ENCODE data around the gene UIMC1. TPM values are rescaled to one million over a fixed set of nuclear protein-coding genes. Genes with fewer than 3 reads are reported as not detected.
"Not testable (repeated sequence)": the region's sequence is repeated elsewhere in the genome, so short reads cannot be mapped to it uniquely, and the experiment has no call there.

Gene UIMC1
- total RNA-seq, 1 experiment from 2014 or later, result 41.2 TPM

GRCh38 chr5:176878906-176879662, 127.5 kb downstream of the UIMC1 start:
- H3K27ac ChIP-seq, result no peak overlapping the region
- no peak for DNase-seq (ENCODE audit: low read depth in 1 of 2, low spot score in 2 of 2)
- no peak overlapping the region for H3K4me3 ChIP-seq
- H3K36me3 ChIP-seq, result no peaks in the 10 kb centered on the region
- H3K9me3 ChIP-seq (replicated peaks), result no peaks in the 10 kb centered on the region
- H3K27me3 ChIP-seq (replicated peaks), result peaks cover 87% of the 10 kb centered on the region
- H3K4me1 ChIP-seq (replicated peaks), result no peaks in the 10 kb centered on the region

DNA sequence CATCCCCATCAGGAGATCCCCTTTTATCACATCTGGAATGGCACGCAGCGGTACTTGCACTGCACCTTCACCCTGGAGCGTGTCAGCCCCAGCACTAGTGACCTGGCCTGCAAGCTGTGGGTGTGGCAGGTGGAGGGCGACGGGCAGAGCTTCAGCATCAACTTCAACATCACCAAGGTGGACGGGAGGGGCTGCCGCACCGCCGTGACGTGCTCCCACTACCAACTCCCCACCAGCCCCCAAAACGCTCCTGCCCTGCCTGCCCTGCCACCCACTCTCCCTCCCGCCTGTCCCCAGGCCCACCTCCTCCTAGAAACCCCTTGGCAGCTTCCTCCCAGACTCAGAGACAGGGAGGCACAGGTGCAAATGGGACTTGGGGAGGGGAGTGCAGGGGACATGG, 128.1 kb downstream of the UIMC1 start:
- no peak for DNase-seq (ENCODE audit: low read depth in 1 of 2, low spot score in 2 of 2)
- Histone ChIP-seq H3K4me3 (no peak overlapping the region), H3K36me3 (no peaks in the 10 kb centered on the region), H3K9me3 (replicated peaks) (no peaks in the 10 kb centered on the region), H3K27ac (no peak overlapping the region), H3K27me3 (replicated peaks) (peaks cover 87% of the 10 kb centered on the region), H3K4me1 (replicated peaks) (no peaks in the 10 kb centered on the region)

DNA sequence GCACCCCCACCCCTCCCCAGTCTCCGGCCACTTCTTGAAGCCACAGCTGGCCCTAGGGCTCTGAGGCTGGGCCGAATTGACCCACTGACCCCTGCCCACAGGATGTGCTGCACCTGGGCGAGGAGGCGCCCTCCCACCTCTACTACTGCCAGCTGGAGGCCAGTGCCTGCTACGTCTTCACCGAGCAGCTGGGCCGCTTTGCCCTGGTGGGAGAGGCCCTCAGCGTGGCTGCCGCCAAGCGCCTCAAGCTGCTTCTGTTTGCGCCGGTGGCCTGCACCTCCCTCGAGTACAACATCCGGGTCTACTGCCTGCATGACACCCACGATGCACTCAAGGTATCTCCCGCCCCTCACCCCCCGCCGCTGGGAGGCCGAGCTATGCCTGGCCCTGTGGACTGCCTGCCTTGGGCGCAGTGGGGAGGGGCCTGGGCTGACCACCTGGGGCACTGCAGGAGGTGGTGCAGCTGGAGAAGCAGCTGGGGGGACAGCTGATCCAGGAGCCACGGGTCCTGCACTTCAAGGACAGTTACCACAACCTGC, 128.7 kb downstream of the UIMC1 start:
- H3K36me3 ChIP-seq, result no peaks in the 10 kb centered on the region
- H3K27ac ChIP-seq, result no peak overlapping the region
- H3K27me3 ChIP-seq (replicated peaks), result peaks cover 83% of the 10 kb centered on the region
- H3K4me1 ChIP-seq (replicated peaks), result no peaks in the 10 kb centered on the region
- H3K4me3 ChIP-seq, result no peak overlapping the region
- no peak for DNase-seq (ENCODE audit: low read depth in 1 of 2, low spot score in 2 of 2)
- H3K9me3 ChIP-seq (replicated peaks), result no peaks in the 10 kb centered on the region

- Histone ChIP-seq H3K27me3 (replicated peaks) (peaks cover 80% of the 10 kb centered on the region), H3K9me3 (replicated peaks) (no peaks in the 10 kb centered on the region), H3K27ac (no peak overlapping the region), H3K4me1 (replicated peaks) (no peaks in the 10 kb centered on the region), H3K36me3 (no peaks in the 10 kb centered on the region), H3K4me3 (no peak overlapping the region)
- DNase-seq (ENCODE audit: low read depth in 1 of 2, low spot score in 2 of 2), result no peak
Measured at GRCh38 chr5:176876506-176877431, 129.8 kb downstream of the UIMC1 start.

- Histone ChIP-seq H3K27ac (no peak overlapping the region), H3K9me3 (replicated peaks) (no peaks in the 10 kb centered on the region), H3K4me3 (no peak overlapping the region), H3K27me3 (replicated peaks) (peaks cover 75% of the 10 kb centered on the region), H3K36me3 (no peaks in the 10 kb centered on the region), H3K4me1 (replicated peaks) (no peaks in the 10 kb centered on the region)
- DNase-seq (ENCODE audit: low read depth in 1 of 2, low spot score in 2 of 2), result no peak
Measured at GRCh38 chr5:176875783-176876505, 130.6 kb downstream of the UIMC1 start.

DNA sequence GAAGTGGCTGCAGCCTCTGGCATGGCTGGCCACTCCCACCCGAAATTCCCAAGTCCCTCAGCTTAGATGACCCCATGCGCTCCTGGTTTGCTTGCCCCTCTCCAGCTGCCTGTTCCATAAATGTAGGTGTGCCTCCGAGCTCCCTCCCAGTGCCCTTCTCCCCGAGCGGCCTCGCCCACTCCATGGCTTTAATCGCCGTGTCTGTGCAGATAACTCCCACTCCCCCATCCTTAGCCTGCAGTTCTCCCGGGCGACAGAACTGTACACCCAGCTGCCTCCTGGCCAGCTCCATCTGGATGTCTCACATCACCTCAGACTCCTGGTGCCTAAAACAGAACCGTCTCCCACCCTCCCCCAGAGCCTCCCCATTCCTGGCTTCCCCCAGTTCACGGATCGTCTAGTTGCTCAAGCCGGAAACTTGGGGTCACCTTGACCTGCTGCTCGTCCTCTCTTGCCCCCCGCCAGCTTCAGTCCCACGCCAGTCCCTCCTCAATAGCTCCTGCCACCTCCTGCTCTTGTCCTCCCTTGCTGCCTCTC, 131.5 kb downstream of the UIMC1 start:
- Histone ChIP-seq H3K27ac (no peak overlapping the region), H3K36me3 (no peaks in the 10 kb centered on the region), H3K4me1 (replicated peaks) (no peaks in the 10 kb centered on the region), H3K27me3 (replicated peaks) (peaks cover 74% of the 10 kb centered on the region), H3K9me3 (replicated peaks) (no peaks in the 10 kb centered on the region), H3K4me3 (no peak overlapping the region)
- DNase-seq (ENCODE audit: low read depth in 1 of 2, low spot score in 2 of 2), result no peak

DNA sequence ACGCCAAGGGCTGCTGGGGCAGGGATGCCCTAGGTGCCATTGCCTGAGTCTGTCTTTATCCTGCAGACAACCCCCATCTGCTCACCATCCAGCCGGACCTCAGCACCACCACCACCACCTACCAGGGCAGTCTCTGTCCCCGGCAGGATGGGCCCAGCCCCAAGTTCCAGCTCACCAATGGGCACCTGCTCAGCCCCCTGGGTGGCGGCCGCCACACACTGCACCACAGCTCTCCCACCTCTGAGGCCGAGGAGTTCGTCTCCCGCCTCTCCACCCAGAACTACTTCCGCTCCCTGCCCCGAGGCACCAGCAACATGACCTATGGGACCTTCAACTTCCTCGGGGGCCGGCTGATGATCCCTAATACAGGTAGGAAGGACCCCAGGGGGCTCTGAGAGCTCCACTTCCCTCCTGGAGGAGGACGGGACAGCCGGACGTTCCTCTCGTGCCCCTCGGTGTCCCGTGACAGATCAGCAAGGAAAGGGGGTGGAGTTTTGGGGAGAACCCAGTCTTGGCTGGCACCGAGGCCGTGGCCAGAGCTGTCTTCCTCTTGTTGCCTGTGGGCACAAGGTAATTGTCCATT, 132.3 kb downstream of the UIMC1 start:
- no peaks in the 10 kb centered on the region for H3K9me3 ChIP-seq (replicated peaks)

GRCh38 chr5:176873541-176874172, 132.9 kb downstream of the UIMC1 start:
- no peaks in the 10 kb centered on the region for H3K36me3 ChIP-seq
- H3K9me3 ChIP-seq (replicated peaks), result no peaks in the 10 kb centered on the region
- DNase-seq (ENCODE audit: low read depth in 1 of 2, low spot score in 2 of 2), result no peak
- no peak overlapping the region for H3K27ac ChIP-seq
- H3K4me3 ChIP-seq, result no peak overlapping the region
- H3K4me1 ChIP-seq (replicated peaks), result no peaks in the 10 kb centered on the region
- H3K27me3 ChIP-seq (replicated peaks), result peaks cover 63% of the 10 kb centered on the region

More for the DNA sequence above, 132.3 kb downstream of the UIMC1 start:
- Histone ChIP-seq H3K36me3 (no peaks in the 10 kb centered on the region), H3K4me3 (no peak overlapping the region), H3K4me1 (replicated peaks) (no peaks in the 10 kb centered on the region), H3K27me3 (replicated peaks) (peaks cover 69% of the 10 kb centered on the region), H3K27ac (no peak overlapping the region)
- DNase-seq (ENCODE audit: low read depth in 1 of 2, low spot score in 2 of 2), result no peak

DNA sequence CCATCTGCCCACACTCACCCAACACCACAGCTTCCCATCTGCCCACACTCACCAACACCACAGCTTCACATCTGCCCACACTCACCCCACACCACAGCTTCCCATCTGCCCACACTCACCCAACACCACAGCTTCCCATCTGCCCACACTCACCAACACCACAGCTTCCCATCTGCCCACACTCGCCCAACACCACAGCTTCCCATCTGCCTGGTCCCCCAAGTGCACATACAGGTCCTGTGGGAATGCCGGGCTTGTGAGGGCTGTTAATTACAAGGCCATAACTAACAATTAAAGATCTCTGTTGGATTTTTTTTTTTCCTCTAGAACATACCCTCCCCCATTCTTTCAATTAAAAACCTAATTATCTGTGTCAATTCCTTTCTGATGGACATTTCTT, 133.6 kb downstream of the UIMC1 start:
- H3K4me3 ChIP-seq; H3K27ac ChIP-seq; H3K36me3 ChIP-seq; DNase-seq (ENCODE audit: low read depth in 1 of 2, low spot score in 2 of 2); H3K9me3 ChIP-seq (replicated peaks); H3K4me1 ChIP-seq (replicated peaks): not testable (repeated sequence)
- peaks cover 60% of the 10 kb centered on the region for H3K27me3 ChIP-seq (replicated peaks)

GRCh38 chr5:176872586-176872985, 134.0 kb downstream of the UIMC1 start:
- not testable (repeated sequence) for H3K9me3 ChIP-seq (replicated peaks); H3K4me1 ChIP-seq (replicated peaks); H3K27ac ChIP-seq; DNase-seq (ENCODE audit: low read depth in 1 of 2, low spot score in 2 of 2); H3K4me3 ChIP-seq; H3K36me3 ChIP-seq
- H3K27me3 ChIP-seq (replicated peaks), result peaks cover 59% of the 10 kb centered on the region

DNA sequence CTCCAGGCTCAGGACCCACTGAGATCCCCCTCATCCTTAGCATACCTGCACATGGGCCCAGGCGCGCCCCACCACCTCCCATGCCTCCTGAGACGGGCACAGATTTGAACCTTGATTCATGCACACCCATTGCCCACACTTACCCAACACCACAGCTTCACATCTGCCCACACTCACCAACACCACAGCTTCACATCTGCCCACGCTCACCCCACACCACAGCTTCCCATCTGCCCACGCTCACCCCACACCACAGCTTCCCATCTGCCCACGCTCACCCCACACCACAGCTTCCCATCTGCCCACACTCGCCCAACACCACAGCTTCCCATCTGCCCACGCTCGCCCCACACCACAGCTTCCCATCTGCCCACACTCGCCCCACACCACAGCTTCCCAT, 135.9 kb downstream of the UIMC1 start:
- H3K4me3 ChIP-seq; H3K9me3 ChIP-seq (replicated peaks); H3K4me1 ChIP-seq (replicated peaks); H3K27ac ChIP-seq; DNase-seq (ENCODE audit: low read depth in 1 of 2, low spot score in 2 of 2); H3K36me3 ChIP-seq: not testable (repeated sequence)
- H3K27me3 ChIP-seq (replicated peaks), result peaks cover 59% of the 10 kb centered on the region

GRCh38 chr5:176870110-176870591, 136.4 kb downstream of the UIMC1 start:
- Histone ChIP-seq H3K27me3 (replicated peaks) (peaks cover 59% of the 10 kb centered on the region), H3K4me3 (no peak overlapping the region), H3K27ac (no peak overlapping the region), H3K36me3 (no peaks in the 10 kb centered on the region), H3K4me1 (replicated peaks) (no peaks in the 10 kb centered on the region), H3K9me3 (replicated peaks) (no peaks in the 10 kb centered on the region)
- DNase-seq (ENCODE audit: low read depth in 1 of 2, low spot score in 2 of 2), result peak; percentile 60 to 81
